HG03457 (cell line): ENCODE data around the gene NCOA1.
"Not testable (repeated sequence)": the region's sequence is repeated elsewhere in the genome, so short reads cannot be mapped to it uniquely, and the experiment has no call there.

Source experiments
- ATAC-seq: cut with Tn5 transposase; IDR thresholded peaks from one replicate; pipeline ENCODE4 v1.9.1; 2021; ENCODE audit warnings: moderate number of reproducible peaks; ENCODE audit not compliant: unreplicated experiment

Gene NCOA1

DNA sequence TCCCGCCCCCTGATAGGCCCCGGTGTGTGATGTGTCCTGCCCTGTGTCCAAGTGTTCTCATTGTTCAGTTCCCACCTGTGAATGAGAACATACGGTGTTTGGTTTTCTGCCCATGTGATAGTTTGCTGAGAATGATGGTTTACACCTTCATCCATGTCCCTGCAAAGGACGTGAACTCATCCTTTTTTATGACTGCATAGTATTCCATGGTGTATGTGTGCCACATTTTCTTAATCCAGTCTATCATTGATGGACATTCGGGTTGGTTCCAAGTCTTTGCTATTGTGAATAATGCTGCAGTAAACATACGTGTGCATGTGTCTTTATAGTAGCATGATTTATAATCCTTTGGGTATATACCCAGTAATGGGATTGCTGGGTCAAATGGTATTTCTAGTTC lies 40.6 kb downstream of the NCOA1 start:
- ATAC-seq, result not testable (repeated sequence)

DNA sequence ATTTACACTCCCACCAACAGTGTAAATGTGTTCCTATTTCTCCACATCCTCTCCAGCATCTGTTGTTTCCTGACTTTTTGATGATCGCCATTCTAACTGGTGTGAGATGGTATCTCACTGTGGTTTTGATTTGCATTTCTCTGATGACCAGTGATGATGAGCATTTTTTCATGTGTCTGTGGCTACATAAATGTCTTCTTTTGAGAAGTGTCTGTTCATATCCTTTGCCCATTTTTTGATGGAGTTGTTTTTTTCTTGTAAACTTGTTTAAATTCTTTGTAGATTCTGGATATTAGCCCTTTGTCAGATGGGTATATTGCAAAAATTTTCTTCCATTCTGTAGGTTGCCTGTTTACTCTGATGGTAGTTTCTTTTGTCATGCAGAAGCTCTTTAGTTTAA lies 41.0 kb downstream of the NCOA1 start:
- not testable (repeated sequence) for ATAC-seq

DNA sequence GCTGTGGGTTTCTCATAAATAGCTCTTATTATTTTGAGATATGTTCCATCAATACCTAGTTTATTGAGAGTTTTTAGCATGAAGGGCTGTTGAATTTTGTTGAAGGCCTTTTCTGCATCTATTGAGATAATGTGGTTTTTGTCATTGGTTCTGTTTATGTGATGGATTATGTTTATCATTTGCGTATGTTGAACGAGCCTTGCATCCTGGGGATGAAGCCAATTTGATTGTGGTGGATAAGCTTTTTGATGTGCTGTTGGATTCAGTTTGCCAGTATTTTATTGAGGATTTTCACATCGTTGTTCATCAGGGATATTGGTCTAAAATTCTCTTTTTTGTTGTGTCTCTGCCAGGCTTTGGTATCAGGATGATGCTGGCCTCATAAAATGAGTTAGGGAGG lies 42.5 kb downstream of the NCOA1 start:
- not testable (repeated sequence) for ATAC-seq

DNA sequence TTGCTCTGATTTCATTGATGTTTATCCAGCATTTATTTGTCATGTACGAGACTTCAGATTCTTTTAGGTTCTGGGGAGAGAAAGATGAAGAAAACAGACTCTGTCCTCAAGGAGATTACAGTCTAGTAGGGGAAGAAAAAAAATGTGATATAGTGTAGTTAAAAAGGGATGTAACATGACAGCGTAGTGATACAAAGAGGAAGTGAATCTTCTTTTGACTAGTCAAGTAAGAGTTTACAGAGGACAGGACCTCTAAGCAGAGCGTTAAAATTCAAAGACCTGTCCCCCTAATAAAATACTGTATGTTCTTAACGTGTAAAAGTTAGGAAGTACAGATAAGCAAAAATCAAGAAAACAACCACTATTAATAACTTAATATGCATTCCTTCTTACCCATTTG lies 47.7 kb downstream of the NCOA1 start:
- no peak for ATAC-seq

DNA sequence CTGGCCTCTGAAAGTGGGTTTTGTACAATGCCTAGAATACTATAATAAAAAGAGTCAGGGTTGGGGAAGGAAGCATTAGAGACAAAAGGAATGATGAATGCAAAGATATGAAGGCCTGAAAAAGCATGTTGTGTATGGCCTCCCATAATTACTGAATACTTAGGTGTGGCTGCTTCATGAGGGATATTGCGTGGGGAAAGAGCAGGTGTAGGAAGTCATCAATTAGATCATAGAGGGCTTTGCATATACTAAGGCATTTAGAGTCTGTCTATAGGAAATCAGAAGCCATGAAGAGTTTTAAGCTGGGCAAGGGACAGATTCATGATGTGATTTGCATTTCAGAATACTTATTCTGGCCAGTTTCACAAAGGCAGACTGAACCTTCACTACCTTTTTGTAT lies 48.2 kb downstream of the NCOA1 start:
- ATAC-seq, result no peak

DNA sequence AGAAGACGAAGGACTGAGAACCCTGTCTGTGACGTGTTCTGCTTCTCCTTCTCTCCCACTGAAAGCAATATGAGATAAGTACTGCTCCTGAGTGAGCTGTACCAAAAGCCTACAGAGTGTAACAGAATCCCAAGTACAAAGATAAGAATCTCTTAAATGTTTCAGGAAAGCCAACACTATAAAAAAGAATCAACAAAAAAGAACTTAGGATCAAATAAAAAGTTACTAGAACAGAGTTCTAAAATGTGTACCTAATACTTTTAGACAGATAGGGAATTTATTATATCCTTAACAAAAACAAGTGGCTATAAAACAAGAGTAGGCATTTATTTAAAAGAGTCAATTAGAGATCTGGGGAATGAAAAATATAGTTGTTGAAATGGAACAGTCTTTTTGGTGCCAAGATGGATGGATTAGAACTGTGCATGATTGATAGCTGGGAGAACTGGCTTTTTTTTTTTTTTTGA lies 49.0 kb downstream of the NCOA1 start:
- ATAC-seq, result no peak

DNA sequence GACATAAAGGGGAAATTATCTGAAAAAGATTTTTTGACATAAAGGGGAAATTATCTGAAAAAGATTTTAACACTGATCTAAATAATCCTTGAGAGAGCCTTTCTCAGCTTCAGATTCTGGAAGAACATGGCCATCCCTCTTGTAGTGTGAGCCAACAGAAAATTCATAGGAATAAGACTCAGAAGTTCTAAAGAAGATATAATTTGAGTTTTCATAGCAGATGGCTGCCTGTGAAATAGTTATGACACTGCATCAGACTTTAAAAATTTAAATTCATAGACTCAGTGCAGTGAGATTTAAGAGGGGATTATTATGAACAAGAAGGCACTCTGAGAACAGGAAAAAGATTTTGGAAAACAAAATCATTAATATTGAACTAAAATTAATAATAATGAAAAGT lies 50.6 kb downstream of the NCOA1 start:
- ATAC-seq, result no peak

DNA sequence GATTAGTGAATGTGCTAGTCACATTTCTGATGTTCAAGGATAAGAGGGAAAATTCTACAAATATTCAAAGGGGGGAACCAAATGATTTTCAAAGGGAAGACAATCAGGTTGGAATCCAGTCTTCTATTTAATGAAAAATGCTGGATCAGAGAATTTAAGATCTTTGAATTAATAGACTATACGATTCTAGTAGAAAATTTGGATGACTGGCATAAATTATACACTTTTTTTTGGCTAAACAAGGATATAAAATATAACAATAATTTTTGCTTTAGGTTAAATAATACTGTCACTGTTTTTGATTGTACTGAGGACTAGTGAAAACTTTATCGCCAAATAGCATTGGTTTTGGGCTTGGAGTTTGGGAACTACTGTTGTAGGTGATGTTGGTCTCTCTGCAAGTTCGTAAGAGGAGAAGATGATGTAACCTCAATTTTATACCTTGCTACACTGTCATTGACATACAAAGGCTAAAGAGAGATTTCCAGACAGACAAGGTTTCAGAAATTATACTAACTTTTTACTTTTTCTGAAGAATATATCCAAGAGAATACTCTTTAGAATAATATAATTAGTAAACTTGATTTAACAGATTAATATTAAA lies 51.3 kb downstream of the NCOA1 start:
- no peak for ATAC-seq

DNA sequence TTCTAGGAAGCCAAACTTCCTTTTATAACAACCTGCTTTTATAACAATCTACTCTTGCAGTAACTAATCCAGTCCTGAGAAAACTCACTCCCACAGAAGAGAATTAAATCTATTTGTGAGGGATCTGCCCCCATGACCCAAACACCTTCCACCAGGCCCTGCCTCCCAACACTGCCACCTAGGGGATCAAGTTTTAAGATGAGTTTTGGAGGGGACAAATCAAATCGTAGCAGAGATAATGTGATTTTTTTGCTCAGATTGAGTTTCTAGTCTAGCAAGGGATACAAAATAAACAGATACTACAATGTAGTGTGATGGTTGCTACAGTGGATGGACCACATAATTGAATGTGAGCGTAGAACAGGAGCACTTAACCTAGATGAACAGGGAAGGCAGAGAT lies 52.2 kb downstream of the NCOA1 start:
- no peak for ATAC-seq

DNA sequence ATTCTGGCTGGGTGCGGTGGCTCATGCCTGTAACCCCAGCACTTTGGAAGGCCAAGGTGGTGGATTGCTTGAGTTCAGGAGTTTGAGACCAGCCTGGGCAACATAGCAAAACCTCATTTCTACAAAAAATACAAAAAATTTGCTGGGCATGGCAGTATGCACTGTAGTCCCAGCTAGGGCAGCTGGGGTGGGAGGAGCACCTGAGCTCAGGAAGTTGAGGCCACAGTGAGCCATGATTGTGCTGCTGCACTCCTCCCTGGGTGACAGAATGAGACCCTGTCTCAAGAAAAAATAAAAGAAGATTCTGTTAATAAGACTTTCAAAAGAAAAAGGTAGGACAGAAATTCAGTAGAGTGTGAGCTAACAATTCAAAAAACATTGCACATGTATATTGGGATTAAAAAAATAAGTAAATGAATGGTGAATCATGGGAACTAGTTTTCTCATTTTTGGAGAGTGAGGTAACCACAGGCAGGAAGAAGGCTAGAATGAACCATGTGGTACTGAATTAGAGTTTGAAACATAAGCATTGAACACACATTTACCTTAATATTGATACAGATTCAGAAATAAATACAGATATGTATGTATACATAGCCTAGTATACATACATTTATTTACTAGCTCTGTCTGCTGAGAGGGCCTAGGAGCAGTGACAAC lies 53.5 kb downstream of the NCOA1 start:
- no peak for ATAC-seq

DNA sequence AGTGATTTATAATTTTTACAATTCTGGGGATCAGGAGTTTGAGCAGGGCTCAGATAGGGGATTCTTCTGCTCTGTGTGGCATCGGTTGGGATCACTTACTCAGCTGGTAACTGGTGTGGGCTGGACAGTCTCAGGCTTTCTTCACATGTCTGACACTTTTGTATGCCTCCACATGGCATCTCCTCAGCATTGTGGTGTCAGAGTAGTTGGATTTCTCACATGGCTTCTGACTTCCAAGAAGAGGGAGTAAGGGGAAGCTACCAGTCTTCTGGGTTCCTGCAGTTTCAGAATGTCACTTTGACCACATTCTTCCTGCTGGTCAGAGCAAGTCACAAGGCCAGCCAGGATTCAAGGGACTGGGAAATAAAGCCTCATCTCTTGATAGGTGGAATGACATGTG lies 55.6 kb downstream of the NCOA1 start:
- no peak for ATAC-seq

DNA sequence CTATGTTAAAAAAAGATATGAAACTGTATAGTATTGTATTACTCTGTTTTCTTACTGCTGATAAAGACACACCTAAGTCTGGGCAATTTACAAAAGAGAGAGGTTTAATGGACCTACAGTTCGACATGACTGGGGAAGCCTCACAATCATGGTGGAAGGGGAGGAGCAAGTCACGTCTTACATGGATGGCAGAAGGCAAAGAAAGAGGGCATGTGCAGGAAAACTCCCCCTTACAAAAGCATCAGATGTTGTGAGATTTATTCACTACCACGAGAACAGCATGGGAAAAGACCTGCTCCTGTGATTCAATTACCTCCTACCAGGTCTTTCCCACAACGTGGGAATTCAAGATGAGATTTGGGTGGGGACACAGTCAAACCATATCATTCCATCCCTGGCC lies 57.0 kb downstream of the NCOA1 start:
- no peak for ATAC-seq

DNA sequence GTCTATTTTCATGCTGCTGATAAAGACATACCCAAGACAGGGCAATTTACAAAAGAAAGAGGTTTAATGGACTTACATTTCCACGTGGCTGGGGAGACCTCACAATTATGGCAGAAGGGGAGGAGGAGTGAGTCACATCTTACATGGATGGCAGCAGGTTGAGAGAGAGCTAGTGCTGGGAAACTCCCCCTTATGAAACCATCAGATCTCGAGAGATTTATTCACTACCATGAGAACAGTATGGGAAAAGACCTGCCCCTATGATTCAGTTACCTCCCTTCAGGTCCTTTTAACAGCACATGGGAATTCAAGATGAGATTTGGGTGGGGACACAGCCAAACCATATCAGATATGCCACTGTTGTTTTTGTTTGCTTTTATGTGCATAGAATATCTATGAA lies 59.2 kb downstream of the NCOA1 start:
- ATAC-seq, result not testable (repeated sequence)

DNA sequence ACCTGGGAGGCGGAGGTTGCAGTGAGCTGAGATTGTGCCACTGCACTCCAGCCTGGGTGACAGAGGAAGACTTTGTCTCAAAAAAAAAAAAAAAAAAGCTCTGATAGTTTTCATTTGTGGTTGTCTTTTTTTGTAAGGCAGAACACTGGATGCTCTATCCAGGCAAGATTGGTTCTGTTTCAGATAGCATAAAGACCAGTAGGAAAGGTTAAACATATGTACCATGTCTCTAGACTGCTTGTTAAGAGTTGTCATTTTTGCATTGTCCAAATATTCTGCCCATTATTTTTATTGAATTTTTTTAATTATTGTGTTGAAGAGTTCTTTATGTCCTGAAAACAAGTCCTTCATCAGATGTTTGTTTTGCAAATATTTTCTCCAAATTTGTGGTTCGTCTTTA lies 60.0 kb downstream of the NCOA1 start:
- ATAC-seq, result no peak

DNA sequence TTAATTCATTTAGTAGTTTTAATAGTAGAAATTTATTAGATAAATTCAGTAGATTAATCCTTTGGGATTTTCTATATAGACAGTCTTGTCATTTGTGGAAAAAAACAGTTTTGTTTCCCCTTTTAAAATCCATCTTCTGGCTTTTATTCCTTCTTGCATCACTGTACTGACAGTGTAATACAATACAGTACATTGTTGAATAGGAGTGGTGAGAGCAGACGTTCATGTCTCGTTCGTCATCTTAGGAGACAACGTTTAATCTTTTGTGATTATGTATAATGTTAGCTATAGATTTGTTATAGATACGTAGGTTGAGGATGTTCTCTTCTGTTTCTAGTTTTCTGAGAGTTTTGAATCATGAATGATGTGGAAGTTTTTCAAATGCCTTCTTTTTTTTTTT lies 61.8 kb downstream of the NCOA1 start:
- no peak for ATAC-seq

DNA sequence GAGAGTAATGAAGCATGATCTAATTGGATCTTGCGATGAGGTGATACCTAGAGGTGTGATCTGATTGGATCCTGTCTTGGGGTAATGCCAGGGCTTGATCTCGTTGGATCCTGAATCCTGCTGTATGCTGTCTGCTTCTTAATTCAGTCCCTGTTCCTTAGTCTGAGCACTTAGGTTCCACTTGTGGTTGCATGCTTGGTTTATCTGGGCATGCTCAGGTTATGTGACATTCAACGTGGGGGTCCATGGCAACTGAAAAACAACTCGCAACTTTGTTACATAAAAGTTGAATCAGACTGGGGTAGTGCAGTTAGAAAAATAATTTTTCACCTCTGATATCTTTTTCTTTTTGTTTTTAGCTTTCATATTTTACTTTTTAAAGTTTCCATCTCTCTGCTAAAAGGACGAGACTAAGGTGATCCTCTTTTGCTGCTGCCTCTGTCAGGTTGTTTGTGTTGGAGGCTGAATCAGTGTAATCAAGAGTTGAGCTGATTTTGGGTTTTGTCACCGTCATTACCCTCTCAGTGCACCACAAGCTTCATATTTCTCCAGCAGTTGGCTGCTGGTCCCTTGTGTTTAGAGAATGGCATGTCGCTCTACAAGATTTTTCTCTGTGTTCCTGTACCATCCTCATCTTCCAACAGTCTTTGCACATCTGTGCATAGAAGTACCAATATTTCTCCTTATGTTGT lies 67.9 kb downstream of the NCOA1 start:
- no peak for ATAC-seq

DNA sequence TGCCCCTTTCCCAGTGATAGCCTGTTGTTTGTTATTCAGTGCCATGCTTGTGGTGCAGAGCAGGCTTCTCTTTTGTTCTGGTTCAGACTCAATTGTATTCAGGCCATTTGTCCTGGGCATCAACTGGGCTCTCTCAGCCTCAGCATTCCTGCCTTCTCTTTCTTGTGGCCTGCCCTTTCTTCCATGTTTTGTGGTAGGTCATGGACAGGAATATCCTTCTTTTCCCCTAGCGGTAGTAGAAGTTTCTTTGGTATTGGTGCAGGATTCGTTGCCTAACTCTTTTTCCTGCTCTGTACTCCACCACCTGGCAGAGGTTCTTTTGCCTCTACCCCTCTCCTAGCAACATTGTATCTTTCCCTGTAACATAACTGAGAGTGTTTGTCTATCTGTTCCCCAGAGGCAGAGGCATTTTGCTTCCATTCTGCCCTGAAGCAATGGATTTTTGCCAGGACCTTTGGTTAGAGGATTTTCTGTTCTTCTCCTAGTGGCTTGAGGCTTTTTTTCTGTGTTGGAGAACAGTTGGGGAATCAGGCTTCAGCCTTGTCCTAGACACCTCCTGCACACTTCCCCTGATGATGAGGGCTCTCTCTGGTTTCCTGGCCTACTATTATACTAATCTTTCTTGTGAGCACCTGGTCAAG lies 68.5 kb downstream of the NCOA1 start:
- ATAC-seq, result no peak

DNA sequence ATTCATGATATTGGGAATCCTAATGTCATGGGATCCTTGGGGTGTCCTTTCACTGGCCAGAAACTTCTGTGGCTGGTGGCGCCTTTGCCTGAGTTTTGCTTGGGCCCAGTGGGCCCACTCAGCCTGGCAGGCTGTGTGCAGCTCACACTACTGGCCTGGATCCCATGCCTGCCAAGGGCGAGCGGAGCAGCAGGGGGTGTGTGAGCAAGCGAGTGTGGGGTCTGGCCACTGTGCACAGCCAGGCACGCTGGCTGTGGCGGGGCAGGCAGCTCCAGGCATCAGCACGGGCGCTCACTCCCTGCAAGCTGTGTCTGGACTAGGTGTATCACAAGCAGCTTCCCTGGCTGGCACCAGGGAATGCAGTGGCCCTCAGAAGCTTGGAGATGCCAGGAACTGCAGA lies 74.5 kb downstream of the NCOA1 start:
- no peak for ATAC-seq

DNA sequence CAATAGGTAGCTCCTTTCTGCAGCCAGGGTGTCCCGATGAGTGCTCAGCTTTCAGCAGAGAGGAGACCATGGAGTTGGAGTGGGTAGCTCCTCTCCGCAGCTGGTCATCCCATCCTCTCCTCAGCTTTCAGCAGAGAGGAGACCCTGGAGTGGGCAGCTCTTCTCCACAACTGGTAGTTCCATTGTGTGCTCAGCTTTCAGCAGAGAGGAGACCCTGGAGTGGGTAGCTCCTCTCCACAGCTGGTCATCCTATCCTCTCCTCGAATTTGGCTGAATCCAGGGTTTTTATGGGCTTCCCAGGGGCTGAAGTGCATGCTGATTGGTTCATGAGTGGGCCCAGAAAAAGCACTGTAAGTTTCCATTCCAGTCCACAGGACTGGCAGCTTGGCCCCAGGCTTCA lies 75.2 kb downstream of the NCOA1 start:
- ATAC-seq, result no peak

DNA sequence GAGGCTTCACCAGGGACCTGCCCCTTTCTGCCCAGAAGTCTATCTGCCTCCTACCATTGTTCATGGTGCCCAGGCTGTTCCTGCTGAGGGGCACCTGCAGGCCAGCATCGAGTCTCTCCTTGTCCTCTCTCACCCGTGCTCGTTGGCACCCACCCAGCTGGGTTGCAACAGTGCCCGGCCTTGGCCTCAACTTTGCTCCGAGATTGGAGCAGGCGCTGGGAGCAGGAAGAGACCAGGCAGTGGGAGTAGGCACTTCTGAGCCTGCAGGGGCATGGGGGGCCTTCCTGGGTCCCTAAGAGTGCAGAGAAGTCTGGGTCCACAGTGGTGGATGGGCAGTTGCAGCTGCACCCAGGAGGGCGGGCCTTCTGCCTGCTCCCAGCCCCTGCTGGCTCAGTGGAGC lies 75.6 kb downstream of the NCOA1 start:
- no peak for ATAC-seq

DNA sequence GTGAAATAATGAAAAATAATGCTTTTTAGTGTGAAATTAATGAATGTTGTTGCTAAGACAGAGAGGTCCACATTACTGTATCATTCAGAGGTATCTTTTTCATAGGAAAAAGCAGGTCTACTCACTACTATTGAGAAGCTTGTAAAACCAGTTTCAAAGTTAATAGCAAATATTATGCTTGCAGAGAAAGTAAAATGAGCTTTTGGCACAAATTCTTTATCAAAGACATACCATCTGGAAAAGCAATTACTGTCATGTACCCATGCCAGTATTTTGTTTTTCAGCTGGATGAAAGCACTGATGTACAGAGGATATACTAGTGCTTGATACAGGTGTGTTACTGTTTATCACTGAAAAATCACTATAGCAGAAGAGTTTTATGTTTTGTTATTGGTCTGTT lies 77.5 kb downstream of the NCOA1 start:
- no peak for ATAC-seq

DNA sequence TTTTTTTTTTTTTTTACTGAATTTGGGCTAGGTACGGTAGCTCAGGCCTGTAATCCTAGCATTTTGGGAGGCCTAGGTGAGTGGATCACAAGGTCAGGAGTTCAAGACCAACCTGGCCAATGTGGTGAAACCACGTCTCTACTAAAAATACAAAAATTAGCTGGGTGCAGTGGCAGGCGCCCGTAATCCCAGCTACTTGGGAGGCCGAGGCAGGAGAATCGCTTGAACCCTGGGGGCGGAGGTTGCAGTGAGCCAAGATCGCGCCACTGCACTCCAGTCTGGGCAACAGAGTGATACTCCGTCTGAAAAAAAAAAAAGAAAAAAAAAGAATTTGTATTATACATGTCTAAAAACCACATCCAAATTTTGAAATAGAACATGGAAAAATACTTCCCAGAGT lies 78.5 kb downstream of the NCOA1 start:
- not testable (repeated sequence) for ATAC-seq
